Keratinocyte (primary cell): ENCODE results near the gene DAPK2.

Experiments
- CTCF ChIP-seq, 3 experiments: IDR thresholded peaks in 1 of 3; conservative IDR thresholded peaks in 1 of 3; optimal IDR thresholded peaks in 1 of 3; 2 replicates in 2 of 3; 3 replicates in 1 of 3; pipeline versions ENCODE3 to v1.5.1; 2011; ENCODE audit warnings: low read length in 3 of 3, mild to moderate bottlenecking in 3 of 3, moderate library complexity in 2 of 3, control low read depth in 1 of 3, inconsistent platforms in 1 of 3; ENCODE audit not compliant: insufficient read depth in 2 of 3; ENCODE audit errors: extremely low read depth in 1 of 3
- EZH2 ChIP-seq: IDR thresholded peaks from one replicate; pipeline ENCODE4 v1.6.1; 2012; ENCODE audit warnings: inconsistent platforms, mild to moderate bottlenecking, low read length, moderate library complexity

- TF ChIP-seq CTCF (optimal IDR thresholded peaks at IDR 0.05 in 1 of 3, IDR thresholded peaks at IDR 0.05 in 1 of 3, conservative IDR thresholded peaks at IDR 0.05 in 1 of 3; ENCODE audit: extremely low read depth in 1 of 3, insufficient read depth in 2 of 3, low read length in 3 of 3) (no peak), EZH2 (no peak)
Observed at GRCh38 chr15:64014995-64015394, 31.3 kb downstream of the DAPK2 start.
